NCI-H1092 treated with DMSO at 0.1 percent for 48 hours (cell line): Measurements from ENCODE around the gene OR10H4.
"Not testable (repeated sequence)": the region's sequence is repeated elsewhere in the genome, so short reads cannot be mapped to it uniquely, and the experiment has no call there.

Experiments used
- DNase-seq: peaks from one replicate; lab custom pipeline; 2025; lab: John Stamatoyannopoulos, UW

The OR10H4 gene

GRCh38 chr19:15948223-15949058, at the start of gene OR10H4:
OR10H4 (plus strand) TSS chr19:15949008; CDS start chr19:15949008, 0 bp downstream.
- no peak for DNase-seq

GRCh38 chr19:15899561-15899960, 49.2 kb upstream of the OR10H4 start:
- not testable (repeated sequence) for DNase-seq

- not testable (repeated sequence) for DNase-seq
Observed at GRCh38 chr19:15900032-15900431, 48.8 kb upstream of the OR10H4 start.

GRCh38 chr19:15900504-15900903, 48.3 kb upstream of the OR10H4 start:
- DNase-seq, result no peak

- DNase-seq, result no peak
Observed at GRCh38 chr19:15902254-15902653, 46.6 kb upstream of the OR10H4 start.

GRCh38 chr19:15902898-15903297, 45.9 kb upstream of the OR10H4 start:
- not testable (repeated sequence) for DNase-seq

- DNase-seq, result no peak
Observed at GRCh38 chr19:15905026-15905425, 43.8 kb upstream of the OR10H4 start.

- no peak for DNase-seq
Observed at GRCh38 chr19:15911599-15912235, 37.1 kb upstream of the OR10H4 start.

GRCh38 chr19:15913384-15913783, 35.4 kb upstream of the OR10H4 start:
- no peak for DNase-seq

- DNase-seq, result no peak
Observed at GRCh38 chr19:15913830-15914229, 35.0 kb upstream of the OR10H4 start.

GRCh38 chr19:15915109-15915508, 33.7 kb upstream of the OR10H4 start:
- DNase-seq, result no peak

GRCh38 chr19:15919243-15919642, 29.6 kb upstream of the OR10H4 start:
- DNase-seq, result no peak

GRCh38 chr19:15922021-15922420, 26.8 kb upstream of the OR10H4 start:
- no peak for DNase-seq

GRCh38 chr19:15923702-15924101, 25.1 kb upstream of the OR10H4 start:
- DNase-seq, result no peak

- DNase-seq, result no peak
Observed at GRCh38 chr19:15926484-15926883, 22.3 kb upstream of the OR10H4 start.

- no peak for DNase-seq
Observed at GRCh38 chr19:15928321-15928720, 20.5 kb upstream of the OR10H4 start.

GRCh38 chr19:15933761-15934331, 15.0 kb upstream of the OR10H4 start:
- DNase-seq, result not testable (repeated sequence)

GRCh38 chr19:15934332-15935078, 14.3 kb upstream of the OR10H4 start, which contains the start of gene CYP4F11:
CYP4F11 (minus strand) TSS chr19:15934529; CDS start chr19:15934408, 121 bp downstream.
- DNase-seq, result peak; percentile 45

GRCh38 chr19:15935167-15935702, 13.6 kb upstream of the OR10H4 start:
- DNase-seq, result no peak

GRCh38 chr19:15936173-15936572, 12.6 kb upstream of the OR10H4 start:
- DNase-seq, result no peak

GRCh38 chr19:15936950-15937349, 11.9 kb upstream of the OR10H4 start:
- DNase-seq, result no peak

GRCh38 chr19:15937771-15938170, 11.0 kb upstream of the OR10H4 start:
- no peak for DNase-seq
